ENCODE data around the gene EPS8L1. TPM values are rescaled to one million over a fixed set of nuclear protein-coding genes. Genes with fewer than 3 reads are reported as not detected.
"Not testable (repeated sequence)": the region's sequence is repeated elsewhere in the genome, so short reads cannot be mapped to it uniquely, and the experiment has no call there.

Gene EPS8L1
- total RNA-seq, 1 donor from 2014 or later = 30.5 TPM

GRCh38 chr19:55062735-55063491, 12.8 kb upstream of the EPS8L1 start, which contains the start of gene RDH13:
RDH13 (minus strand) TSS chr19:55063148; CDS start chr19:55063032, 116 bp downstream.
- Histone ChIP-seq H3K36me3 (ENCODE audit: control insufficient read depth, insufficient read depth, low read length) (no peaks in the 10 kb centered on the region), H3K4me3 (ENCODE audit: low read depth, low read length) (peak within 1 kb of the TSS; percentile 87), H3K27me3 (ENCODE audit: control insufficient read depth, insufficient read depth, low read length) (peaks cover 20% of the 10 kb centered on the region)
- TF ChIP-seq, protein P1, sequence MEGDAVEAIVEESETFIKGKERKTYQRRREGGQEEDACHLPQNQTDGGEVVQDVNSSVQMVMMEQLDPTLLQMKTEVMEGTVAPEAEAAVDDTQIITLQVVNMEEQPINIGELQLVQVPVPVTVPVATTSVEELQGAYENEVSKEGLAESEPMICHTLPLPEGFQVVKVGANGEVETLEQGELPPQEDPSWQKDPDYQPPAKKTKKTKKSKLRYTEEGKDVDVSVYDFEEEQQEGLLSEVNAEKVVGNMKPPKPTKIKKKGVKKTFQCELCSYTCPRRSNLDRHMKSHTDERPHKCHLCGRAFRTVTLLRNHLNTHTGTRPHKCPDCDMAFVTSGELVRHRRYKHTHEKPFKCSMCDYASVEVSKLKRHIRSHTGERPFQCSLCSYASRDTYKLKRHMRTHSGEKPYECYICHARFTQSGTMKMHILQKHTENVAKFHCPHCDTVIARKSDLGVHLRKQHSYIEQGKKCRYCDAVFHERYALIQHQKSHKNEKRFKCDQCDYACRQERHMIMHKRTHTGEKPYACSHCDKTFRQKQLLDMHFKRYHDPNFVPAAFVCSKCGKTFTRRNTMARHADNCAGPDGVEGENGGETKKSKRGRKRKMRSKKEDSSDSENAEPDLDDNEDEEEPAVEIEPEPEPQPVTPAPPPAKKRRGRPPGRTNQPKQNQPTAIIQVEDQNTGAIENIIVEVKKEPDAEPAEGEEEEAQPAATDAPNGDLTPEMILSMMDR (IDR thresholded peaks at IDR 0.05; ENCODE audit: insufficient read depth, low read length, poor library complexity, severe bottlenecking) = no peak
- peak; percentile 75 for DNase-seq (ENCODE audit: low read depth)

DNA sequence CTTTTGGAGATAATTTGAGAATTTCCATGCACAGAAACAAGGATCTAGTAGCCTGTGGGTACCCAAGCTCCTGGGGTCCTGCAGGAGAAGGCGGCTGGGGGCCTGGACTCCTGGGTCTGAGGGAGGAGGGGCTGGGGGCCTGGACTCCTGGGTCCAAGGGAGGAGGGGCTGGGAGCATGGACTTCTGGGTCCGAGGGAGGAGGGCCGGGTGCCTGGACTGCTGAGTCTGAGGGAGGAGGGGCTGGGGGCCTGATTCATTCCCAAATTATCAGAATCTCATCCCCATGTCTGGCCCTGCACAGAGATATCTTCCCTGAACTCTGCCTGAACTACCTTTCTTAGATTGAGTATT, 12.2 kb upstream of the EPS8L1 start:
- H3K4me3 ChIP-seq (ENCODE audit: low read depth, low read length) = peak overlapping the region; percentile 15
- no peaks in the 10 kb centered on the region for H3K36me3 ChIP-seq (ENCODE audit: control insufficient read depth, insufficient read depth, low read length)
- H3K27me3 ChIP-seq (ENCODE audit: control insufficient read depth, insufficient read depth, low read length) = peaks cover 23% of the 10 kb centered on the region
- TF ChIP-seq, protein P1 (IDR thresholded peaks at IDR 0.05; ENCODE audit: insufficient read depth, low read length, poor library complexity, severe bottlenecking) = no peak
- no peak for DNase-seq (ENCODE audit: low read depth)

GRCh38 chr19:55065516-55065915, 10.2 kb upstream of the EPS8L1 start:
- not testable (repeated sequence) for DNase-seq (ENCODE audit: low read depth); H3K36me3 ChIP-seq (ENCODE audit: control insufficient read depth, insufficient read depth, low read length); H3K4me3 ChIP-seq (ENCODE audit: low read depth, low read length)
- peaks cover 38% of the 10 kb centered on the region for H3K27me3 ChIP-seq (ENCODE audit: control insufficient read depth, insufficient read depth, low read length)

- TF ChIP-seq, protein P1 (IDR thresholded peaks at IDR 0.05; ENCODE audit: insufficient read depth, low read length, poor library complexity, severe bottlenecking) = no peak
- H3K27me3 ChIP-seq (ENCODE audit: control insufficient read depth, insufficient read depth, low read length) = peaks cover 38% of the 10 kb centered on the region
- no peak for DNase-seq (ENCODE audit: low read depth)
- H3K4me3 ChIP-seq (ENCODE audit: low read depth, low read length) = no peak overlapping the region
- H3K36me3 ChIP-seq (ENCODE audit: control insufficient read depth, insufficient read depth, low read length) = no peaks in the 10 kb centered on the region
These were observed 9.5 kb upstream of the EPS8L1 start for GRCh38 chr19:55066107-55066709.

GRCh38 chr19:55067869-55068268, 7.8 kb upstream of the EPS8L1 start:
- H3K36me3 ChIP-seq (ENCODE audit: control insufficient read depth, insufficient read depth, low read length) = no peaks in the 10 kb centered on the region
- TF ChIP-seq, protein P1 (IDR thresholded peaks at IDR 0.05; ENCODE audit: insufficient read depth, low read length, poor library complexity, severe bottlenecking) = no peak
- no peak overlapping the region for H3K4me3 ChIP-seq (ENCODE audit: low read depth, low read length)
- peaks cover 38% of the 10 kb centered on the region for H3K27me3 ChIP-seq (ENCODE audit: control insufficient read depth, insufficient read depth, low read length)
- no peak for DNase-seq (ENCODE audit: low read depth)

DNA sequence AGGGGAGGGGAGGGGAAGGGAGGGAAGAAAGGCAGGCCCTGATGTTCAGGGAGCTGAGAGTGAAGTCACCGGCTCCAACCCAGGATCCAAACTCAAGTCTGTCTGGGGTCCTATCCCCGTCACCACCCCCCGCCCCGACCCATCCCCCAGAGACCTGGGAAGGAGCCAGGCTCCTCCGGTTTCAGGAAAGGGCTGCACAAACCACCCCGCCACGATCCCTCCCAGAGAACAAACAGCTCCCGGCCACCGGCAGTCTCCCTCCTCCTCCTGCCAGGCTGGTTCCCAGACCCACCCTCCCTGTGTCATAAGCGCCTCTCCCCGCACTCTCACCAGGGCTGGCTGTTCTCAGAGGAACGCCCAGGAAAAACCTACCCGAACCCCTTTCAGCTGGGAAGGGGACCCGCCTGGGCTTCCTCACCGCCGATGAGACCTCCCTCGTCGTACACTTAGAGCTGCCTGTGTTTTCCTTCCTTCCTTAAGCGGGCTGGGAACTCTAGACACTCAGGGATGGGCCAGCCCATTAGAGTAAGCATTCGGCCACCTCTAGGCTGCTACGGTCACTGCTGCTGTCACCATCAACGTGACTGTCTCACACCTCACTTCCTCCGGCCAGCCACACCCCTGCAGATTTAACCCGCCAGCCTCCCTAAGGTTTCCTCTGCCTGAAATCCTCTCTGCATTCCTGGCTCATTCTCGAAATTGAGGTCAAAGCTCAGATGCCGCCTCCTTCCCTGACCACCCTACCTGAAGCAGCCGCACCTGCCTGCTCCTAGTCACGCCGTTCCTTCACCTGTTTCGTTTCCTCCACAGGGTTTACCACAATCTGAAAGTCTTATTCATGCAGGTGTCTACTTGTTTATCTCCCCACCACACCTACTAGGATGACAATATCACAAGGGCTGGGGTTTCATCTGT, 6.5 kb upstream of the EPS8L1 start:
- TF ChIP-seq, protein P1 (IDR thresholded peaks at IDR 0.05; ENCODE audit: insufficient read depth, low read length, poor library complexity, severe bottlenecking) = no peak
- H3K27me3 ChIP-seq (ENCODE audit: control insufficient read depth, insufficient read depth, low read length) = peaks cover 35% of the 10 kb centered on the region
- H3K4me3 ChIP-seq (ENCODE audit: low read depth, low read length) = peak overlapping the region; percentile 25
- DNase-seq (ENCODE audit: low read depth) = no peak
- H3K36me3 ChIP-seq (ENCODE audit: control insufficient read depth, insufficient read depth, low read length) = no peaks in the 10 kb centered on the region

Measured in kidney epithelial cell (primary cell).